Measurements from ENCODE around the gene C2CD2L. TPM values are rescaled to one million over a fixed set of nuclear protein-coding genes. Genes with fewer than 3 reads are reported as not detected.
"Not testable (repeated sequence)": the region's sequence is repeated elsewhere in the genome, so short reads cannot be mapped to it uniquely, and the experiment has no call there.

The C2CD2L gene
- total RNA-seq, 1 experiment from 2014 or later: 10.3 TPM

- DNase-seq (ENCODE audit: low read depth): no peak
Observed at GRCh38 chr11:119114351-119114750, 7.2 kb downstream of the C2CD2L start.

GRCh38 chr11:119115484-119116234, 8.5 kb downstream of the C2CD2L start:
- no peak for DNase-seq (ENCODE audit: low read depth)

- no peak for DNase-seq (ENCODE audit: low read depth)
Observed at GRCh38 chr11:119116235-119116594, 9.1 kb downstream of the C2CD2L start.

GRCh38 chr11:119116601-119117000, 9.5 kb downstream of the C2CD2L start:
- no peak for DNase-seq (ENCODE audit: low read depth)

GRCh38 chr11:119117004-119117706, 10.0 kb downstream of the C2CD2L start:
- no peak for DNase-seq (ENCODE audit: low read depth)

- no peak for DNase-seq (ENCODE audit: low read depth)
Observed at GRCh38 chr11:119118227-119118626, 11.1 kb downstream of the C2CD2L start.

GRCh38 chr11:119118946-119119345, 11.8 kb downstream of the C2CD2L start:
- no peak for DNase-seq (ENCODE audit: low read depth)

- peak; percentile 65 for DNase-seq (ENCODE audit: low read depth)
Observed at GRCh38 chr11:119120639-119121007, 13.5 kb downstream of the C2CD2L start.

- DNase-seq (ENCODE audit: low read depth): peak; percentile 98
Observed at GRCh38 chr11:119121008-119121810, 14.1 kb downstream of the C2CD2L start, which contains the start of gene HINFP. HINFP (plus strand) TSS chr11:119121580; CDS start chr11:119126945, 5,365 bp downstream.

GRCh38 chr11:119121811-119122124, 14.6 kb downstream of the C2CD2L start:
- DNase-seq (ENCODE audit: low read depth): no peak

GRCh38 chr11:119125821-119126220, 18.7 kb downstream of the C2CD2L start:
- no peak for DNase-seq (ENCODE audit: low read depth)

GRCh38 chr11:119126675-119127268, 19.6 kb downstream of the C2CD2L start:
- no peak for DNase-seq (ENCODE audit: low read depth)

- DNase-seq (ENCODE audit: low read depth): peak; percentile 28
Observed at GRCh38 chr11:119130662-119131061, 23.5 kb downstream of the C2CD2L start.

GRCh38 chr11:119134389-119134978, 27.3 kb downstream of the C2CD2L start:
- DNase-seq (ENCODE audit: low read depth): peak; percentile 14

GRCh38 chr11:119139276-119139675, 32.1 kb downstream of the C2CD2L start:
- DNase-seq (ENCODE audit: low read depth): not testable (repeated sequence)

GRCh38 chr11:119144825-119145486, 37.8 kb downstream of the C2CD2L start:
- DNase-seq (ENCODE audit: low read depth): peak; percentile 72

- no peak for DNase-seq (ENCODE audit: low read depth)
Observed at GRCh38 chr11:119145551-119145950, 38.4 kb downstream of the C2CD2L start.

- DNase-seq (ENCODE audit: low read depth): no peak
Observed at GRCh38 chr11:119147604-119148333, 40.6 kb downstream of the C2CD2L start.

- no peak for DNase-seq (ENCODE audit: low read depth)
Observed at GRCh38 chr11:119148720-119149017, 41.5 kb downstream of the C2CD2L start.

GRCh38 chr11:119149018-119149785, 42.1 kb downstream of the C2CD2L start, which contains the start of gene ABCG4:
ABCG4 (plus strand) TSS chr11:119149052; CDS start chr11:119149966, 914 bp downstream.
- peak; percentile 12 for DNase-seq (ENCODE audit: low read depth)

Measured in M059J (cell line).